Hepatic stellate cell (primary cell): ENCODE results near the gene LCLAT1.

ENCODE experiments used
- DNase-seq: peaks from one replicate; pipeline ENCODE4 v3.0.0; 2011; ENCODE audit warnings: low spot score

Gene LCLAT1

GRCh38 chr2:30516166-30516565 is 69.1 kb downstream of the LCLAT1 start:
- no peak for DNase-seq

DNA sequence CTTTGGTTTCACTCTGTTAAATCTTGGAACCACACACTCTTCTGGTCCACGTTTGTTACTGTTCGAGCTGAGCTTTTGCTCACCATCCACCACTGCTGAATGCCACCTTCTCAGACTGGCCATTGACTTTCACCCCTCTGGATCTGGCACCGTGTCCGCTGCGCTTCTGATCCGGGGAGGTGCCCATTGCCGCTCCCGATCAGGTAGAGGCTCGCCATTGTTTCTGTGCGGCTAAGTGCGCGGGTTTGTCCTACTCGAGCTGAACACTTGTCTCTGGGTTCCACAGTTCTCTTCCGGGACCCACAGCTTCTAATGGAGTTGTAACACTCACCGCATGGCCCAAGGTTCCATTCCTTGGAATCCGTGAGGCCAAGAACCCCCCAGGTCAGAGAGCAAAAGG is 72.8 kb downstream of the LCLAT1 start:
- DNase-seq = no peak

- DNase-seq = no peak
Observed at GRCh38 chr2:30522421-30522820, 75.4 kb downstream of the LCLAT1 start.

DNA sequence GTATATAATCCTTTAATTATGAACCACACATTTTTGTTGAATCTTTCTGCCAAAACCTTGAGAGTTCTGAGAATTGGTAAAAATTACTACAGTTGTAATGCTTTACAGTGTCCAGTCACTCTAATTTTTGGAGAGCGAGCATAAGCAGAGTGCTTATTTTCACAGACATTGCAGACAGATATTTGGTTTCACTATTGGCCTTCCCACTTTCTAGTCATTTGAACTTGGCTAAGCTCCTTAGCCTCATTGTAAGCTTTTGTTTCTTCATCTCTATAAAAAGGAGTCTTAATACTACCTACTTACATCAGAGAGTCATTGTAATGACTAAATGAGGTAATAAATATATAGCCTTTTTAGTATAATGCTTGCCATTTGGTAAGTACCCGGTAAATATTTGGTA is 80.4 kb downstream of the LCLAT1 start:
- DNase-seq = no peak

DNA sequence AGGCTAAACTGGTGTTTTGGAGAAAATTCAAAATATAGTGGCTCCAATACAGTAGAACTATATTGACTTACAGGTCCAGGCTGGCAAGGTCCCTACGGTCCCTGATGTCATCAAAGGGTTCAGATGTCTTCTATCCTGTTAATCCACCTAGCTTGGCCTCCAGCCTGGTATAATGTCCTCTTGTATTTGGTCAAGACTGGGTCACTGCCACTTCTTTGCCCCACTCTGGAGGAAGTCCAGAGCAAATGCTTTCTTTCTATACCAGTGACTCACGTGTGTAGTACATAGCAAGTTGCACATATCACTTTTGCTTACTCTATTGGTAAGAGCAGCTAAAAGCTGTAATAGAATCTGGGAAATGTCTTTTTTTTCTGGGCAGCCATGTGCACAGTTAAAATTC is 80.8 kb downstream of the LCLAT1 start:
- no peak for DNase-seq

DNA sequence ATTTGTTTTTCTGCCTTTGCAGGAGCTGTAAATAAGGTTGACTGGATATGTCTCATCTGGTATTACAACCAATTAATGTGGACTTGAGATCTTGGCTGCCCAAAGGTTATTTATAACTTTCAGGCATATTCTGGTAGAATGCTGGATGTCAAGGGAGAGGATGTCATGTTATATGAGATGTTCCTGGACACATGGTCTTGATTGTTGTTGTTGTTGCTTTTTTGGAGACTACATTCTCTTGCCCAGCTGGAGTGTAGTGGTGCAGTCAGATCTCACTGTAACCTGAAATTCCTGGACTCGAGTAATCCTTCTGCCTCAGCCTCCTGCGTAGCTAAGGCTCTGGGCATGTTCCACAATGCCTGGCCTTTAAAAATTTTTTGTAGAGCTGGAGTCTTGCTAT is 83.3 kb downstream of the LCLAT1 start:
- no peak for DNase-seq

DNA sequence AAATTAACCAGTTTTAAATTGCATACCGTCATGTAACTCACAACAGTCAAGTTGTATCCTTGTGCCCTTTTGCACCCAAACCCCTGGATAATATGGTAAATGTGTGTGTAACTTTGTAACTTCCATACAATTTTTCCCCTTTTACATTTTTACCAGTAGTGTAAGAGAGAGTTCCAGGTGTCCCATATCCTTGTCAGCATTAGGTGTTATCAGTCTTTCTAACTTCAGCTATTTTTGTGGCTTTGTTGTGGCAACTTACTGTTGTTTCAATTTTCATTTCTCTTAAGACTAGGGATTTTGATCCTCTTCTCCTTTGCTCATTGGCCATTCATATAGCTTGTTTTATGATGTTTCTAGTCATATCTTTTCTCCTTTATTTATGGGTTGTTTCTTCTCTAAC is 94.6 kb downstream of the LCLAT1 start:
- no peak for DNase-seq

DNA sequence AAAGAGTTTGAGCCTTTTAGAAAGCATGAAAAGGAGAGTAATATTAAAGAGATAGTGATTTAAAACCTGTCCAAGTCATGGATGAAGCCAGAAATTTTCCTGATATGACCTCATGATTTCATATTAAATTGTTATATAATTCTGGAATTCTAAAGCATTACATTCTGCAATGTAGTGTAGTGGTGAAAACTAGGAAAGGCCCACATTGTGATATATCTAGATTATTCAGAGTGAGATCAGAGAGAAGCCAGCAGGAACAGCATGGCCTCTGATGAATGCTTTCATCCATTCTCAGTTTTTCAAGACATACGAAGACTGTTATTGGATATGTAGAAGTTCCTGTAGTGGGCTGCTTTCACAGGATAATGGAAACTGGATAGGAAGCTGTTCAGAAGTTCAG is 98.8 kb downstream of the LCLAT1 start:
- DNase-seq = no peak

DNA sequence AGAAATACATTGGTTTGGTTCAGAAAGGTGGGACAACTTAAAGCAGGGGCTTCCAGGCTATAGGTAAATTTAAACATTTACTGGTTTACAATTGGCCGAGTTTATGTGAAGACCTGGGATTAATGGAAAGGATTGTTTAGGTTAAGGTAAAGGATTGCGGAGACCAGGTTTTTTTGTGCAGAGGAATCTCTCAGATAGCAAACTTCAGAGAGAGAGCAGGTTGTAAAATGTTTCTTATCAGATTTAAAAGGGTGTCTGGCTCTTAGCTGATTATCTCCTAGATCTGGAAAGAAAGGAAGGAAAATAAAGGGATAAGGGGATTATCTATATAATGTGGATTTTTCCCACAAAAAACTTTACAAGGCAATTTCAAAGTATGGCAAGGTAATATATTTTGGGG is 101.3 kb downstream of the LCLAT1 start:
- no peak for DNase-seq

DNA sequence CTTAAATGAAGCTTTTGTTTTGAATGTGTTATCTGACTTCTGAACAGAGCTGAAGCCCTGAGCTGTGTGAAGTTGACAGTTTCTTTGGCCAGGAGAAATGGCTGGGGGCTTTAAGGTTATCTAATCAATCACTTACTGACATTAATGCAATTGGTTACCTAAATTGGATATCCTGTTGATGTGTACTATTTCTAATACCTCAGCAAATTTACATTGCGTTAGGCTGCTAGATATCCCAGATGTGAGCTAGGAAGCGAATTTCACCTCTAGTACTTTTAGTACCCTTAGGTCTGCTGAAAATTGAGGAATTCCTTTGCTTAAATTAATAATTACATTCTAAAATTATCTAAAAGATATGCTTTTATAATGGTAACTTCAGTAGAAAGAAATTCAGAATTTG is 102.0 kb downstream of the LCLAT1 start:
- DNase-seq = no peak

GRCh38 chr2:30559544-30560275 is 112.7 kb downstream of the LCLAT1 start:
- DNase-seq = no peak

DNA sequence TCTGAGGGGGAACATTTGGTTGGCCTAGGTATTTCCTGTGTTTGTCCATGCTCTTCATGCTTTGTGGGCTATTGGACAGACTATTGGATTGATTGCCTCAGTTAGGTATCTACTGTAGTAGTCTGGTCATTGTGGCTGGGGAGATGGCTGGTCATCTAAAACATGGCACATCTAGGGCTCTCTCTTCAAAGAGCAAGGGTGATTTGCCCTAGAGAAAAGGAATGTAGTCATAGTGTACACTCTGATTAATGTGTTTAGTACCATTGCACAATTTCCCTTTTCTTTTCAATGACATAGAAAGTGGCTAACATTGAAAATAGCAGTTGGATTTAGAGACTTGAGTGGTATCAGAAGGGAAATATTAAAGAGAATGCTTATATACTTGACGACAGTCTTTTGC is 114.3 kb downstream of the LCLAT1 start:
- no peak for DNase-seq

DNA sequence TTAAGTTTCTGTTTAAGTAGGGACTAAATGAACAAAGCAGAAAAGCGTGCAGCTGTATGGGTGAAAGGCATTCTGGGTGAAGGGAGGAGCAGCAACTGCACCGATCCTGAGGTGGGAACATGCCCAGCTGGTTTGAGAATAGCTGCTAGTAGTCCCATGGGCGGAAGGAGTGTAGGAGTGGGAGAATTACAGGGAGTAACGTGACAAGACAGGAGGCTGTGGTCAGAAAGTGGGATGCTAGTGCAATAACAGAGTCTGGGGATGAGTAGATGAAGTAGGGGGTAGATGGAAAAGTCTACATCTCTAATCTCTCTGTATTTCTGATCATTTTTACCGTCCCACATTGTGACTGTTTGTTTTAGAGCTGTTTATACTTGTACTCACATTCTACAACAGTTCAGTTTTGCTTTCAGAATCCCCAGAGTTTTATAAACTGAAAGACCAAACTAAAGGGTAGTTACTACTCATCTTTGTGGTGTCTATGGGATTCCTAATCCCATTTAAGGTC is 118.9 kb downstream of the LCLAT1 start:
- peak; percentile 37 for DNase-seq

DNA sequence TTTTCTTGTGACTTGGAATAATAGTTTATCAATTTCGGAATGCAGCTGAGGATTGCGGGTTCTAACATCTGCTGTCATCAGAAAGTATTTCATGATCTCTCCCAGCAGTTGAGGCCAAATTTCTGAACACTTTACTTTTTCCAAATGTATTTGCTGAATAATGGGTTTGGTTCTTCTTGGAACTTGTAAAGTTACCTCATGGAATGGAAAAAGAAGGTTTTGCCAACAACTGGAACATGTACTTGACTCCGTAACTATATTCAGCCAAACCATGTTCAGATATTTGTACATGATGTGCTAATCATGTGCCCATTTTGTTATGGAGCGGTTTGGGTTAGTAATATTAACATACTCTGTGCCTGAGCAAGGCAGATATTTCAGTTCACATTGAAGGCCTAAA is 119.6 kb downstream of the LCLAT1 start:
- DNase-seq = no peak

GRCh38 chr2:30567317-30567716 is 120.3 kb downstream of the LCLAT1 start:
- DNase-seq = no peak

DNA sequence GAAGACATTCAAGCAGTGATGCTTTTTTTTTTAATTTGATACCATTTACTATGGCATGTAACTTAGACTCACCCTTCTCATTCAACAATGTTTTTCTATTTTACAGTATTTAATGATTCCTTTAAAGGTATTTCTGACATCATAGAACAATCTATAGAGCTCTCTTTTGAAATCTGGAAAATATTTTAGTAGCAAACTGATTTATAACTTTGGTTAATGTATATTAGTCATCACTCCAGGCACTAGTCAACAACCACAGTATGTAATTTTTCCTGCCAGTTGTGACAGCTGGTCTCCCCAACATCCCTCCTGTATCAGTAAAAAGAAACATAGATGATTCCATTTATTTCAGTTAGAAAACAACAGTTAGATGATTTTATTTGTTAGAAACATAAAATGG is 122.9 kb downstream of the LCLAT1 start:
- no peak for DNase-seq

DNA sequence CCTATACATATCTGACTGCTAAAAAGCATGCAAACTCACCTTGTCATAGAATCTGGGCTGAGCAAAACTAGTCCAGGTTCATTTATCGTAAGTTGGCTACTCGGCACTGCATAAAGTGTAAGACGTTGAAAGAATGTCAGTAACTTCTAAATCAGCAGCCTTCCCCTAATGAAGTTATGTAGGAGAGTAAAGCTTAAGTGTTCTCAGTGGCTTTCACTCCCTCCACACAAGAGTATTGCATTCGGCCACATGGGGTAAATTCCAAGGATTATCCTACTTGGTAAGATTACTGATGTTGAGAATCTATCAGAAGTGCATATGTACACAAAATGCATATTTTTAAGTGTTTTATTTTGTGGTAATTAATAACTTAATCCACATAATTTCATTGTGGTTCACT is 130.1 kb downstream of the LCLAT1 start:
- DNase-seq = no peak

DNA sequence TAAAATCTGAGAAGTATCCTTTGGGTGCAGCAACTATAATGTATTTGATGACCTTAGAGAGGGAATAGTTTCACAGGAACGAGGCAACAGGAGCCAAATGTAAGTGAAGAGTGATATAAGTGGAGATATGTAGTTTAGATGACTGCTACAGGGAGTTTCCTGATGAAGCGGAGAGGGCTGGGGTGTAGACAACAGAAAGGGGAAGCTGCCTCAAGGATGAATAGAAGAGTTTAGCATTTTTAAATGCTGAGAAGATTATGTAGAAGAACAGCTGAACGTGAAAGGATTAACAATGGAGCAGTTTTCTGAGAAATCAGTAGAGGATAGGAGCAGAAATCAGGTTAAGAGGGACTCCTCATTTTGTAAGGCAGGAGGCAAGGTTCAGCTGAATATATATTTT is 133.3 kb downstream of the LCLAT1 start:
- DNase-seq = no peak

DNA sequence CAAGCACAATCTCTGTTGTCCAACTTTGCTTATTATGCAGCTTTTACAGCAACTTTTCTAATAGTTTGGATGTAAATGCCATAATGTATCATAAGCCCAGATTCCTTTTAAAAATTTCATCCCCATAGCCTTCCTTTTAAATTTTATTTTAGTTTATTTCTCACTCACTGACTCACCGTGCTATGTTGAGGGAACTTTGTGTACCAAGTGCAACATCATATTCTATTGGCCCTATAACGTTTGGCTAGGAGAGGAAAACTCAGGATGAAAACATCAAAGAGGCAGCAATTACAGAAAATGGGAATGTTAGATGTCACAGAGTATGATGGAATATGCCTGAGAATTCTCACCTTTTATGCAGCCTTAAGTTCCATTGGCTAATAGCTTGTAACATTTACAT is 135.5 kb downstream of the LCLAT1 start:
- no peak for DNase-seq

DNA sequence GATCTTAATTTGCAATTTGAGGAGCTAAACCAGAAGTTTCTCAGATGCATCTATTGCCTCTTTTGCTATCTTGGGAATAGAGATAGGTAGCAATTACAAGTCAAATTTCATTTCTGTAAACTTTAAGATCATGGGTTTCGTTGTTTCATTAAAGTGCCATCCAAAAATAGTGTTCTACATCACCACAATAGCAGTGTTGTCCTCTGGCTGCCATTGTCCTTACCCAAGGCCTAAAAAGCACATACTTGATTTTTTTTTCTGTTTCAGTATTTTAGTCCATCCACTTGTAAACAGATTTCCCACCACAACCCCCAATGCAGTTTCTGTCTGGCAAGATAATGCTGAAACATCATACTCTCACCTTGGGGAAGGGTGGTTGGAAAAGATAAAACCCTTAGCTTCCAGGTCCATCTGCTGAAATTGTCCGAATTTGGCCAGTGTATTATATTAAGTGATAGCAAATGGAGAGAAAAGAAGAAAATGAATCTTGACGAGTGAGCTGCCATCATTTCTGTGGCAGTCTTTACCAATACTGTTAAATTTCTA is 136.2 kb downstream of the LCLAT1 start:
- DNase-seq = no peak

DNA sequence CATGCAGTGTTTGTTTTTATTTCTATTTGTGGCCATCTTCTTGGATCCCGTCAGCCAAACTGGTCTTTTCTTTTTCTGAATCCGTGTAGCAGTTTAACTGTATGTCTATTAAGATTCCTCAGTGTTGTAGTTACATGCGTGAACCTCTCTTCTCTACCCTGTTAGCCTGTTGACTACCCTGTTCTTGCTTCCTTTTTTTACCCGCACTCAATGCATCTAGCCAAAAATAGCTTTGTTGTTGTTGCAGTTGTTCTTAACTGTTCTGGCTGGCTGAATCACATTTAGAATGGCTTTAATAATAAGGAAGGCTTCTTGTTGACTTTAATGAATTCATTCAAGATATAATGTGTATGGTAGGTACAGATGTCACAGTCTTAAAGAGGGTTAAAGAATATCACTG is 137.1 kb downstream of the LCLAT1 start:
- no peak for DNase-seq

GRCh38 chr2:30588994-30589393 is 141.9 kb downstream of the LCLAT1 start:
- DNase-seq = no peak

- DNase-seq = no peak
Observed at GRCh38 chr2:30590407-30590806, 143.4 kb downstream of the LCLAT1 start.

- no peak for DNase-seq
Observed at GRCh38 chr2:30591186-30591585, 144.1 kb downstream of the LCLAT1 start.
